ENCODE data around the gene GASK1A.
A peak's percentile ranks its signal among the peaks of the same experiment; 100 is the strongest.

The GASK1A gene

DNA sequence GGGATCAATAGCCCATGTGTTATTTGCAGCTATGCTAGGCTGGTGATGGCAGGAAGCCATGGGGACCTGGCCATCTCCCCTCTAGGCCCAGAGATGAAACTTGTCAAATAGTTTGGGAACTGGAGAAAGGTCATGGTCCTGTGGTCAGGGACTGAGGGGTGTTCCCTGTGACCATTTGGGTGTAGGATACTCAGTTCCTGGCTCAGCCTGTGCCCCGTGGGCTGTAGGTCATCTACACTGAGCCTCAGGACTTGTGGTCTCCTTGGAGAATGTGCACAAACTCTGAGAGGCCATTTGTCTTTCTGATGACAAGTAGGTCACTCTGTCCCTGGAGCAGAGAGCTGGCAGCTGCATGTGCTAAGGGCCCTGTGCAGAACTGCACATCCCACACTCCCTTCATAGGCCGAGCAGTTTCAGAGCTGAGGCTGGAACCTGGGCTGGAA lies 17.5 kb downstream of the GASK1A start:
- H3K27ac Mint-ChIP-seq = no peak overlapping the region
- TF ChIP-seq, protein P1, sequence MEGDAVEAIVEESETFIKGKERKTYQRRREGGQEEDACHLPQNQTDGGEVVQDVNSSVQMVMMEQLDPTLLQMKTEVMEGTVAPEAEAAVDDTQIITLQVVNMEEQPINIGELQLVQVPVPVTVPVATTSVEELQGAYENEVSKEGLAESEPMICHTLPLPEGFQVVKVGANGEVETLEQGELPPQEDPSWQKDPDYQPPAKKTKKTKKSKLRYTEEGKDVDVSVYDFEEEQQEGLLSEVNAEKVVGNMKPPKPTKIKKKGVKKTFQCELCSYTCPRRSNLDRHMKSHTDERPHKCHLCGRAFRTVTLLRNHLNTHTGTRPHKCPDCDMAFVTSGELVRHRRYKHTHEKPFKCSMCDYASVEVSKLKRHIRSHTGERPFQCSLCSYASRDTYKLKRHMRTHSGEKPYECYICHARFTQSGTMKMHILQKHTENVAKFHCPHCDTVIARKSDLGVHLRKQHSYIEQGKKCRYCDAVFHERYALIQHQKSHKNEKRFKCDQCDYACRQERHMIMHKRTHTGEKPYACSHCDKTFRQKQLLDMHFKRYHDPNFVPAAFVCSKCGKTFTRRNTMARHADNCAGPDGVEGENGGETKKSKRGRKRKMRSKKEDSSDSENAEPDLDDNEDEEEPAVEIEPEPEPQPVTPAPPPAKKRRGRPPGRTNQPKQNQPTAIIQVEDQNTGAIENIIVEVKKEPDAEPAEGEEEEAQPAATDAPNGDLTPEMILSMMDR (IDR thresholded peaks at IDR 0.05; ENCODE audit: unreplicated experiment in 3 of 3) = no peak

DNA sequence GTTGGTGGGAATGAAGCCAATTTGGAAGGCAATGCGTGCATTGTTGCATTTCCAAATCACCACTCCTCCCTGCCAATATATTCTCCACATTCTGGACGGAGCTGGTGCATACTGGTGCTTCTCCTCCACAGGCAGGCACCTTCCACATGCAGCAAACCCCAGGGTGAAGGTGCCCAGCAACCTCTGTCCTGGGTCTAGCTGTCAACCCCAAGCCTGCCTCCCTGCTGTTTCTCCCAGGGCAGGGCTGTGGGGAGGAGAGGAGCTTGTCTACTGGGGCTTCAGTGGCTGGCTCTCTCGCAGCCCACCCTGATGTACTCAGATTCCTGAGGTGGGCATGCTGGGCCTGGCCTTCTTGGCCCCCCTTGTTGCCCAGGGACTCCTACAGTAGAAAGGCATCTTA lies 20.1 kb downstream of the GASK1A start:
- TF ChIP-seq, protein P1 (IDR thresholded peaks at IDR 0.05; ENCODE audit: unreplicated experiment in 3 of 3) = no peak

More for the DNA sequence above, 17.5 kb downstream of the GASK1A start:
- peaks cover 39% of the 10 kb centered on the region for H3K4me1 Mint-ChIP-seq
- no peaks in the 10 kb centered on the region for H3K9me3 Mint-ChIP-seq
- no peaks in the 10 kb centered on the region for H3K36me3 Mint-ChIP-seq (ENCODE audit: low read depth)
- peaks cover 4% of the 10 kb centered on the region for H3K27me3 Mint-ChIP-seq (ENCODE audit: low read depth)
- H3K4me3 Mint-ChIP-seq = no peak overlapping the region

GRCh38 chr3:42999632-43000031 lies 20.5 kb downstream of the GASK1A start:
- TF ChIP-seq, protein P1 (IDR thresholded peaks at IDR 0.05; ENCODE audit: unreplicated experiment in 3 of 3) = no peak
- no peaks in the 10 kb centered on the region for H3K36me3 Mint-ChIP-seq (ENCODE audit: low read depth)
- H3K27me3 Mint-ChIP-seq (ENCODE audit: low read depth) = peaks cover 4% of the 10 kb centered on the region
- H3K4me3 Mint-ChIP-seq = no peak overlapping the region
- peak overlapping the region in 2 of 3 experiments; percentile 93 to 98 for H3K27ac Mint-ChIP-seq
- H3K4me1 Mint-ChIP-seq = peaks cover 48% of the 10 kb centered on the region
- no peaks in the 10 kb centered on the region for H3K9me3 Mint-ChIP-seq

More for the DNA sequence above, 20.1 kb downstream of the GASK1A start:
- H3K4me3 Mint-ChIP-seq = no peak overlapping the region
- H3K27me3 Mint-ChIP-seq (ENCODE audit: low read depth) = peaks cover 4% of the 10 kb centered on the region
- H3K4me1 Mint-ChIP-seq = peaks cover 48% of the 10 kb centered on the region
- no peaks in the 10 kb centered on the region for H3K9me3 Mint-ChIP-seq
- H3K36me3 Mint-ChIP-seq (ENCODE audit: low read depth) = no peaks in the 10 kb centered on the region
- H3K27ac Mint-ChIP-seq = peak overlapping the region in 2 of 3 experiments; percentile 93 to 98

DNA sequence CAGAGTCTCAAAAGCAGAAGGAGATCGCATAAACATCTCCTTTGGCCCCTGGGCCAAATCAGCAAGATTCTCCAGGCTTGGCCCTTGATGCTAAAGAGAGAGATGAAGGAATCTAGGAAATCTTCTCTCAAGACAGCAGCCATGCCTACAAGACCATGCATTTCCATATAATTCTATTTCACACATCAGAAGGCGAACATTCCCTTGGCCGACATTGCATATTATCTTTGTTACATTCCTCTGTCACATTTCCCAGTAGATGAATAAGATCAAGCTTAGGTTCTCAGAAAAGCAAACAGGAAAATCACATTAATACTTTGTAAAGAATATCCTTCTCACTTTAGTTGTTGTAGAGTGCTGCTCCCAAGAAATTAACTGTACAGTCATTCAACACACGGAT lies 21.3 kb downstream of the GASK1A start:
- Mint-ChIP-seq H3K4me1 (peaks cover 48% of the 10 kb centered on the region), H3K27me3 (ENCODE audit: low read depth) (peaks cover 4% of the 10 kb centered on the region), H3K36me3 (ENCODE audit: low read depth) (no peaks in the 10 kb centered on the region), H3K9me3 (no peaks in the 10 kb centered on the region), H3K4me3 (no peak overlapping the region), H3K27ac (peak overlapping the region in 2 of 3 experiments; percentile 93 to 98)
- TF ChIP-seq, protein P1 (IDR thresholded peaks at IDR 0.05; ENCODE audit: unreplicated experiment in 3 of 3) = no peak

DNA sequence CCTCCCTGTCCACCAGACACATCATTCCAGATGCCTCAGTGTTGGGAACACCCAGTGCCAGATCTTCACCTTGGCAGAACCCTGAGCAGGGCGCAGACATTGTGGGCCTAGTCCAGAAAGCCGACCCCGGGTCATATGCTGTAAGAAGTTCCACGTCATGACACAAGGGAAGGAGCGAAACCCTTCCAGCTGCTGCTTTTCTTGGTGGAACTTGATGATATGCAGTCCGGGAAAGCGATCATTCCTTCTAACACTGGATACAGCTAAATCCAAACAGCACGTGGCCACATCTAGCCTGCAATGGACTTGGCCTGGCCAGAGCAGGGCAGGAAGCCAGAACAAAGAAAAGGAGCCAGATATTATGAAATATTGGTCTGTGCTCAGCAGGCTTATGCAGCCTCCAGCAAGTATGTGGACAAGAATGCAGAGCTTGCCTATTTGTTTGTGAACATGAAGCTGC lies 22.0 kb downstream of the GASK1A start:
- Mint-ChIP-seq H3K9me3 (no peaks in the 10 kb centered on the region), H3K4me3 (peak overlapping the region in 2 of 3 experiments; percentile 8 to 72), H3K27ac (peak overlapping the region; percentile 73 to 98 (median 93)), H3K36me3 (ENCODE audit: low read depth) (no peaks in the 10 kb centered on the region), H3K4me1 (peaks cover 56% of the 10 kb centered on the region), H3K27me3 (ENCODE audit: low read depth) (peaks cover 4% of the 10 kb centered on the region)
- TF ChIP-seq, protein P1 (IDR thresholded peaks at IDR 0.05; ENCODE audit: unreplicated experiment in 3 of 3) = no peak

DNA sequence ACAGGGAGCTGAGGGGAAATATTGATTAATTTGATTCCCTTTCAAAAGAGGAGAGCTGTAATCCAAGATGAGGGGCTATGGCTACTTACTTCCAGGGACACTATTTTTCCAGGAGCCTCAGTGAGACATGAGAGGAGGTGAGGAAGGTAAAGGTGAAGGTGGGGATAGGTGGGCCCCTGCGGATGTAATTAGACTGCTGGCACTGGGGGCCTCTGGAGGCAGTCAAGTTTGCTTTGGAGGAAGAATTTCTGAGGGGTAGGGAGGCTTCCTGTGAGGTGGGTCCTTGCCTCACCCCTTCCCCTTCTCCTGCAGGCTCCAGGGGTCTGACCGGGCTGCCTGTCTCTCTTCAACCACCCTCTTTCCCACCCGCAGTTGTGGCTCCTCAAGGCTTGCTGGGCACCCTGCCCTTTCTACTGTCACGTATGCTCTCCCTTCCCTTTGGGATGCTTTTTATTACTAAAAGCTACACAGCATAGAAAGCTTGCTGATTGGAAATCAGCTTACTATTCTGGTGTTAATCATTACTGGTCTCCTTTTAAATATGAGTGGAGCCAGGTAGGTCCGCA lies 22.5 kb downstream of the GASK1A start:
- peak overlapping the region in 2 of 3 experiments; percentile 8 to 72 for H3K4me3 Mint-ChIP-seq
- H3K27ac Mint-ChIP-seq = peak overlapping the region; percentile 73 to 98 (median 93)
- TF ChIP-seq, protein P1 (IDR thresholded peaks at IDR 0.05; ENCODE audit: unreplicated experiment in 3 of 3) = no peak
- H3K36me3 Mint-ChIP-seq (ENCODE audit: low read depth) = no peaks in the 10 kb centered on the region
- peaks cover 5% of the 10 kb centered on the region for H3K27me3 Mint-ChIP-seq (ENCODE audit: low read depth)
- no peaks in the 10 kb centered on the region for H3K9me3 Mint-ChIP-seq
- H3K4me1 Mint-ChIP-seq = peaks cover 58% of the 10 kb centered on the region
